Measurements from ENCODE around the gene QPCTL. TPM values are rescaled to one million over a fixed set of nuclear protein-coding genes. Genes with fewer than 3 reads are reported as not detected.

QPCTL gene
- total RNA-seq, 2 donors from 2014 or later: 11.0 to 15.9 TPM

- H3K9ac ChIP-seq (ENCODE audit: extremely low read depth, low read length, poor library complexity, severe bottlenecking): no peak overlapping the region
- H3K4me3 ChIP-seq (ENCODE audit: low read length): no peak overlapping the region
- H3K36me3 ChIP-seq (ENCODE audit: control insufficient read depth, insufficient read depth, low read length): no peaks in the 10 kb centered on the region
- no peaks in the 10 kb centered on the region for H3K27me3 ChIP-seq (ENCODE audit: control insufficient read depth, insufficient read depth, low read length, poor library complexity, severe bottlenecking)
- WGBS, 2 experiments (ENCODE audit: insufficient coverage in 1 of 2, insufficient read length in 1 of 2): 74 to 76% methylated on average over 7 to 8 of the region's 9 CpGs
- Mint-ChIP-seq H3K27me3 (ENCODE audit: insufficient read depth) (peaks cover 8% of the 10 kb centered on the region), H3K27ac (no peak overlapping the region), H3K4me1 (peaks cover 9% of the 10 kb centered on the region), H3K9me3 (peaks cover 15% of the 10 kb centered on the region), H3K4me3 (peak overlapping the region; percentile 48), H3K36me3 (ENCODE audit: low read depth) (no peaks in the 10 kb centered on the region)
- TF ChIP-seq CTCF (conservative IDR thresholded peaks at IDR 0.05): no peak
- H3K27ac ChIP-seq (ENCODE audit: low read depth, low read length): no peak overlapping the region
- H3K4me1 ChIP-seq (ENCODE audit: control insufficient read depth, insufficient read depth, low read length): no peaks in the 10 kb centered on the region
- no peak for DNase-seq
- H3K9me3 ChIP-seq (ENCODE audit: control insufficient read depth, low read length): no peaks in the 10 kb centered on the region
Measured at GRCh38 chr19:45646345-45646698, 46.1 kb upstream of the QPCTL start.

- H3K27ac Mint-ChIP-seq: no peak overlapping the region
- TF ChIP-seq CTCF (conservative IDR thresholded peaks at IDR 0.05): no peak
- 96 to 100% methylated on average over 1 to 3 of the region's 3 CpGs for WGBS, 2 experiments (ENCODE audit: insufficient coverage in 1 of 2, insufficient read length in 1 of 2)
- DNase-seq: no peak
- Histone ChIP-seq H3K27ac (ENCODE audit: low read depth, low read length) (no peak overlapping the region), H3K27me3 (ENCODE audit: control insufficient read depth, insufficient read depth, low read length, poor library complexity, severe bottlenecking) (no peaks in the 10 kb centered on the region), H3K9me3 (ENCODE audit: control insufficient read depth, low read length) (no peaks in the 10 kb centered on the region), H3K4me3 (ENCODE audit: low read length) (no peak overlapping the region), H3K9ac (ENCODE audit: extremely low read depth, low read length, poor library complexity, severe bottlenecking) (no peak overlapping the region), H3K4me1 (ENCODE audit: control insufficient read depth, insufficient read depth, low read length) (no peaks in the 10 kb centered on the region), H3K36me3 (ENCODE audit: control insufficient read depth, insufficient read depth, low read length) (no peaks in the 10 kb centered on the region)
- peaks cover 15% of the 10 kb centered on the region for H3K9me3 Mint-ChIP-seq
- peaks cover 4% of the 10 kb centered on the region for H3K27me3 Mint-ChIP-seq (ENCODE audit: insufficient read depth)
- no peaks in the 10 kb centered on the region for H3K36me3 Mint-ChIP-seq (ENCODE audit: low read depth)
- peaks cover 10% of the 10 kb centered on the region for H3K4me1 Mint-ChIP-seq
- H3K4me3 Mint-ChIP-seq: no peak overlapping the region
Measured at GRCh38 chr19:45650722-45651121, 41.7 kb upstream of the QPCTL start.

- no peaks in the 10 kb centered on the region for H3K36me3 Mint-ChIP-seq (ENCODE audit: low read depth)
- peaks cover 8% of the 10 kb centered on the region for H3K4me1 Mint-ChIP-seq
Measured at GRCh38 chr19:45653634-45654033, 38.8 kb upstream of the QPCTL start.

More at GRCh38 chr19:45653634-45654033, 38.8 kb upstream of the QPCTL start:
- TF ChIP-seq CTCF (conservative IDR thresholded peaks at IDR 0.05): no peak
- Mint-ChIP-seq H3K9me3 (no peaks in the 10 kb centered on the region), H3K27me3 (ENCODE audit: insufficient read depth) (no peaks in the 10 kb centered on the region), H3K4me3 (peak overlapping the region; percentile 25), H3K27ac (peak overlapping the region; percentile 58)
- Histone ChIP-seq H3K27ac (ENCODE audit: low read depth, low read length) (no peak overlapping the region), H3K4me3 (ENCODE audit: low read length) (no peak overlapping the region), H3K27me3 (ENCODE audit: control insufficient read depth, insufficient read depth, low read length, poor library complexity, severe bottlenecking) (no peaks in the 10 kb centered on the region), H3K9me3 (ENCODE audit: control insufficient read depth, low read length) (no peaks in the 10 kb centered on the region), H3K4me1 (ENCODE audit: control insufficient read depth, insufficient read depth, low read length) (no peaks in the 10 kb centered on the region), H3K9ac (ENCODE audit: extremely low read depth, low read length, poor library complexity, severe bottlenecking) (no peak overlapping the region), H3K36me3 (ENCODE audit: control insufficient read depth, insufficient read depth, low read length) (no peaks in the 10 kb centered on the region)
- DNase-seq: peak; percentile 54
- WGBS, 2 experiments (ENCODE audit: insufficient coverage in 1 of 2, insufficient read length in 1 of 2): 72 to 81% methylated on average over 5 of the region's 5 CpGs

Data from endodermal cell (in vitro differentiated cells).